ENCODE measurements around the gene MEGF10.

MEGF10 gene

GRCh38 chr5:127434588-127434987 lies 144.0 kb downstream of the MEGF10 start:
- no peak for DNase-seq (ENCODE audit: low read depth in 2 of 2, low spot score in 1 of 2)

- no peak for DNase-seq (ENCODE audit: low read depth in 2 of 2, low spot score in 1 of 2)
Observed at GRCh38 chr5:127435821-127436220, 145.2 kb downstream of the MEGF10 start.

- DNase-seq (ENCODE audit: low read depth in 2 of 2, low spot score in 1 of 2): no peak
Observed at GRCh38 chr5:127439644-127440043, 149.0 kb downstream of the MEGF10 start.

GRCh38 chr5:127440831-127441230 lies 150.2 kb downstream of the MEGF10 start:
- no peak for DNase-seq (ENCODE audit: low read depth in 2 of 2, low spot score in 1 of 2)

GRCh38 chr5:127441799-127442484 lies 151.3 kb downstream of the MEGF10 start:
- DNase-seq (ENCODE audit: low read depth in 2 of 2, low spot score in 1 of 2): no peak

GRCh38 chr5:127444171-127444570 lies 153.6 kb downstream of the MEGF10 start:
- no peak for DNase-seq (ENCODE audit: low read depth in 2 of 2, low spot score in 1 of 2)

GRCh38 chr5:127445328-127445727 lies 154.7 kb downstream of the MEGF10 start:
- no peak for DNase-seq (ENCODE audit: low read depth in 2 of 2, low spot score in 1 of 2)

- DNase-seq (ENCODE audit: low read depth in 2 of 2, low spot score in 1 of 2): no peak
Observed at GRCh38 chr5:127446626-127447025, 156.0 kb downstream of the MEGF10 start.

- no peak for DNase-seq (ENCODE audit: low read depth in 2 of 2, low spot score in 1 of 2)
Observed at GRCh38 chr5:127447827-127448226, 157.2 kb downstream of the MEGF10 start.

- no peak for DNase-seq (ENCODE audit: low read depth in 2 of 2, low spot score in 1 of 2)
Observed at GRCh38 chr5:127450046-127450445, 159.4 kb downstream of the MEGF10 start.

GRCh38 chr5:127451096-127451495 lies 160.5 kb downstream of the MEGF10 start:
- DNase-seq (ENCODE audit: low read depth in 2 of 2, low spot score in 1 of 2): no peak

- DNase-seq (ENCODE audit: low read depth in 2 of 2, low spot score in 1 of 2): no peak
Observed at GRCh38 chr5:127452626-127453025, 162.0 kb downstream of the MEGF10 start.

- DNase-seq (ENCODE audit: low read depth in 2 of 2, low spot score in 1 of 2): no peak
Observed at GRCh38 chr5:127471211-127471610, 180.6 kb downstream of the MEGF10 start.

GRCh38 chr5:127472700-127473099 lies 182.1 kb downstream of the MEGF10 start:
- DNase-seq (ENCODE audit: low read depth in 2 of 2, low spot score in 1 of 2): no peak

GRCh38 chr5:127486471-127486870 lies 195.9 kb downstream of the MEGF10 start:
- DNase-seq (ENCODE audit: low read depth in 2 of 2, low spot score in 1 of 2): no peak

GRCh38 chr5:127492854-127493738 lies 202.5 kb downstream of the MEGF10 start:
- no peak for DNase-seq (ENCODE audit: low read depth in 2 of 2, low spot score in 1 of 2)

- DNase-seq (ENCODE audit: low read depth in 2 of 2, low spot score in 1 of 2): no peak
Observed at GRCh38 chr5:127498548-127498947, 208.0 kb downstream of the MEGF10 start.

- no peak for DNase-seq (ENCODE audit: low read depth in 2 of 2, low spot score in 1 of 2)
Observed at GRCh38 chr5:127505905-127506304, 215.3 kb downstream of the MEGF10 start.

GRCh38 chr5:127506616-127507015 lies 216.0 kb downstream of the MEGF10 start:
- no peak for DNase-seq (ENCODE audit: low read depth in 2 of 2, low spot score in 1 of 2)

- no peak for DNase-seq (ENCODE audit: low read depth in 2 of 2, low spot score in 1 of 2)
Observed at GRCh38 chr5:127508644-127509373, 218.2 kb downstream of the MEGF10 start.

All from stimulated activated CD8-positive, alpha-beta memory T cell treated with anti-CD3 and anti-CD28 coated beads, Interleukin-4, amount 100 ng/mL, for 1 hour (primary cell).